Subcutaneous abdominal adipose tissue (tissue), 5 donors: Measurements from ENCODE around the gene PKP2.

ENCODE experiments used
- H3K27ac ChIP-seq: one replicate; pipeline ENCODE4 v1.7.0; 2013; ENCODE audit warnings: low read depth, mild to moderate bottlenecking, inconsistent platforms, low read length, moderate library complexity
- H3K27me3 ChIP-seq, 5 donors: one replicate each; pipeline ENCODE4 v1.7.0; 2013; ENCODE audit warnings: low read length in 5 of 5, inconsistent platforms in 1 of 5; ENCODE audit not compliant: control insufficient read depth in 5 of 5, insufficient read depth in 4 of 5
- H3K36me3 ChIP-seq, 5 donors: one replicate each; pipeline ENCODE4 v1.7.0; 2013; ENCODE audit warnings: low read length in 5 of 5; ENCODE audit not compliant: control insufficient read depth in 5 of 5, insufficient read depth in 5 of 5
- H3K4me1 ChIP-seq, 5 donors: one replicate each; pipeline ENCODE4 v1.7.0; 2013; ENCODE audit warnings: low read length in 5 of 5, mild to moderate bottlenecking in 3 of 5, moderate library complexity in 1 of 5; ENCODE audit not compliant: control insufficient read depth in 5 of 5, insufficient read depth in 5 of 5
- H3K4me3 ChIP-seq, 5 donors: one replicate each; pipeline ENCODE4 v1.7.0; 2013; ENCODE audit warnings: low read length in 5 of 5, low read depth in 1 of 5
- H3K9ac ChIP-seq, 5 donors: one replicate each; pipeline ENCODE4 v1.7.0; 2013; ENCODE audit warnings: low read length in 5 of 5, mild to moderate bottlenecking in 4 of 5, moderate library complexity in 3 of 5
- H3K9me3 ChIP-seq, 5 donors: one replicate each; pipeline ENCODE4 v1.7.0; 2013; ENCODE audit warnings: low read length in 5 of 5; ENCODE audit not compliant: control insufficient read depth in 5 of 5
- donor health status: healthy.
- donor health status: healthy.
- donor health status: healthy.
- donor health status: healthy.
- donor health status: healthy.

Gene PKP2

DNA sequence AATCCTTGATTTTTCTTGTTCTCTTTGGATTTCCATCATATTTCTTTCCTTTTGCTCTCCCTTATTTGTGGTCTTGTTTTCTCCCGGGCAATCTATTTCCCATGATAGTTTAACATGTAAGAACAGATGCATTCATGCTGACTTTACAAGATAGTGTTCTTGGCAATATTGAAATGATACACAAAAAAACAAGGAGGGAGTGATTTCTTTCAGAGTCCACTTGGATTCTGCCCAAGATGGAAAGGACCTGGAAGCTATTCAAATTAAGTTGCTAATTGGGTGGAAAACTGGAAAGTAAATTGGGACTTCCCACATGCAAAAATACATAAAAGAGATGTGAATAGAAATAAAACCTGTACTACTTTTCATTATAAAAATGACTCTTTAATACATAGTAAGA is 126.4 kb downstream of the PKP2 start:
- no peak overlapping the region for H3K9ac ChIP-seq

DNA sequence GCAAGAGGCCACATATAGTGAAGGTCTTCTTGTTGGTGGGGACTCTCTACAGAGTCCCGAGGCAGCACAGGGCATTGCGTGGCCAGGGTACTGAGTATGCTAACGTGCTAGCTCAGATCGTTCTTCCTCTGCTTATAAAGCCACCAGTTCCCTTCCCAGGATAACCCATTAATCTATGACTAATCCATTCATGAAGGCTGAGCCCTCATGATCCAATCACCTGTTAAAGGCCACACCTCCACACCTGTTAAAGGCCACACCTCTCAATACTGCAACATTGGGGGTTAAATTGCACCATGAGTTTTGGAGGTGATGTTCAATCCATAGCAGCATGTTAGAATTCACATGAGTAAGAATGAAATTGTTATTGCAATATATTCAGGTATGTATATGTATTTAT is 128.1 kb downstream of the PKP2 start:
- no peak overlapping the region for H3K4me3 ChIP-seq
- no peaks in the 10 kb centered on the region for H3K36me3 ChIP-seq
- no peaks in the 10 kb centered on the region for H3K9me3 ChIP-seq
- H3K4me1 ChIP-seq: no peaks in the 10 kb centered on the region
- H3K9ac ChIP-seq: no peak overlapping the region
- peaks cover 0 to 3% (median 0%) of the 10 kb centered on the region in 5 donors for H3K27me3 ChIP-seq
- no peak overlapping the region for H3K27ac ChIP-seq

More for the DNA sequence above, 126.4 kb downstream of the PKP2 start:
- H3K4me1 ChIP-seq: no peaks in the 10 kb centered on the region
- H3K4me3 ChIP-seq: no peak overlapping the region
- peaks cover 0 to 3% (median 2%) of the 10 kb centered on the region in 5 donors for H3K27me3 ChIP-seq
- H3K27ac ChIP-seq: no peak overlapping the region
- no peaks in the 10 kb centered on the region for H3K36me3 ChIP-seq
- H3K9me3 ChIP-seq: no peaks in the 10 kb centered on the region

DNA sequence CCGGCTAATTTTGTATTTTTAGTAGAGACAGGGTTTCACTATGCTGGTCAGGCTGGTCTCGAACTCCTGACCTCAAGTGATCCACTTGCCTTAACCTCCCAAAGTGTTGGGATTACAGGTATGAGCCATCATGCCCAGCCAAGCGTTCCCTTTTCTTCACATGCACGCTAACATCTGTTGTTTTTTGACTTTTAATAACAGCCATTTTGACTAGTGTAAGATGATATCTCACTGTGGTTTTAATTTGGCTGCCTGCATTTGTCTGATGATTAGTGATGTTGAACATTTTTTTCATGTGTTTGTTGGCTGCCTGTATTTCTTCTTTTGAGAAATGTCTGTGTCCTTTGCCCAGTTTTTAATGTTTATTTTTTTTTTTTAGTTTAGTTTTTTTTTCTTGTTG is 130.7 kb downstream of the PKP2 start:
- Histone ChIP-seq H3K36me3 (no peaks in the 10 kb centered on the region), H3K27ac (no peak overlapping the region), H3K9ac (no peak overlapping the region), H3K27me3 (peaks cover 0 to 2% (median 2%) of the 10 kb centered on the region in 5 donors), H3K9me3 (no peaks in the 10 kb centered on the region), H3K4me3 (no peak overlapping the region), H3K4me1 (peaks cover 0 to 3% (median 0%) of the 10 kb centered on the region in 5 donors)

DNA sequence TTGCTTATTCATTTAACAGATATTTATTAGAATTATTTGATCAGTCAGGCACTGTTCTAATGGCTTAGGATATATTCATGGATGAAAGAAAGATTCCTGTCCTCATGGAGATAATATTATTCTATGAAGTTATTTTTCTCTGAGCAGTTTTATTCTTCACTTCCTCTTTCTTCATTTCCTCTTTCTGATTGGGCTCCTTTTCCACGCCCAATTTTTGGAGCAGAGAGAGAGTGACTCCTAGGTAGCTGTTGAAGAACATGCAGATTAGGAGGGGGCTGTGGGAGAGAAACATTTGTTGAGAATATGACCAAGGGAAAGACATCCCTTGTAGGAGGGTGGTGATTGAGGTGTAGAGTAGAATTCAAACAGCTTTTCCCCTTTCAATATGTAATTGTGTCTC is 134.9 kb downstream of the PKP2 start:
- H3K27me3 ChIP-seq: peaks cover 0 to 2% (median 0%) of the 10 kb centered on the region in 5 donors
- no peak overlapping the region for H3K27ac ChIP-seq
- H3K9me3 ChIP-seq: no peaks in the 10 kb centered on the region
- no peak overlapping the region for H3K4me3 ChIP-seq
- no peaks in the 10 kb centered on the region for H3K36me3 ChIP-seq
- peaks cover 0 to 3% (median 0%) of the 10 kb centered on the region in 5 donors for H3K4me1 ChIP-seq
- H3K9ac ChIP-seq: no peak overlapping the region

DNA sequence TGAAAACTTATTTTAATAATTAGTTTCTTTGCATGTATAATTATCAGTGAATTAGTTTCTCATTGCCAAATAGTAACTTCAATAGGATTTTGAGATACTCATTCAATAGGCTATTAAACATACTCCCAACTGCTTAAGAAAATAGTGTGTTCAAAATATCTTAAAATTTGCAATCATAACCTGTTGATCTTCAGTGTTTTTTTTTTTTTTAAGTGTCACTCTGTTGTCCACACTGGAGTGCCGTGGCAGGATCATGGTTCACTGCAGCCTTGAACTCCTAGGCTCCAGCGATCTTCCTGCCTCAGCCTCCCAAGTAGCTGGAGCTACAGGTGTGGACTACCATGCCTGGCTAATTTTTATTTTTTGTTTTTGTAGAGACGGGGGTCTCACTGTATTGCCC is 139.4 kb downstream of the PKP2 start:
- Histone ChIP-seq H3K4me3 (no peak overlapping the region), H3K9me3 (no peaks in the 10 kb centered on the region), H3K36me3 (peaks cover 0 to 11% (median 5%) of the 10 kb centered on the region in 5 donors), H3K4me1 (peaks cover 3 to 28% (median 23%) of the 10 kb centered on the region in 5 donors), H3K9ac (no peak overlapping the region), H3K27me3 (peaks cover 0 to 2% (median 0%) of the 10 kb centered on the region in 5 donors), H3K27ac (no peak overlapping the region)

DNA sequence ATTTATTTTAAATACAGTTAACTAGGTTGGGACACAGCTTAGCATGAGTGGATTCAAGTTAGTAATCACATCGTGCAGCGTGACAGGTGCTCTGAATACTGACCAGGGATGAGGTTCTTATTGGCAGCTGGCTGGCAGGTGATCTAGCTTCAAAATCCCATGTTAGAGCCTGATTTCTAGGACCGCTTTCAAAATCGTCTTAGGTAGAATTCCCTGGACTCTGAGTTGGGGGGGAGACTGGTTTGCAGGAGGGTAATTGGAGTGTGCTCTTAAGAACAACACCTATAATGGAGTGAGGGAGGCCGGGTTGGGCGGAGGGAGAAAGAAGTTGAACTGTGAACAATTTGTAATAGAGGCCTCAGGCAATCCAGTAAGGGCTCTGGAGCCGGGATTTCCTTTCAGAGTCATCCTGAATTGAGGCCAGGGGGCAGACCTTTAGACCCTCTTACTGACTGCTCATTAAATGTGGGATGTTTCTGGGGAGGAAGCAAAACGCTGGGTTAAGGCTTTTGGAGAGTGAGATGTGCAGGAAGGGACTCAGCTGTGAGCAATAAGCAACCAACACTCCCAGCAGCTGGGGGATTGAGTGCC is 140.0 kb downstream of the PKP2 start:
- Histone ChIP-seq H3K27ac (peak overlapping the region; percentile 87), H3K4me1 (peaks cover 3 to 28% (median 23%) of the 10 kb centered on the region in 5 donors), H3K36me3 (peaks cover 5 to 17% (median 9%) of the 10 kb centered on the region in 5 donors), H3K4me3 (peak overlapping the region in 4 of 5 donors; percentile 79 to 100 (median 98)), H3K9me3 (no peaks in the 10 kb centered on the region), H3K9ac (peak overlapping the region in 1 of 5 donors; percentile 92), H3K27me3 (peaks cover 0 to 2% (median 0%) of the 10 kb centered on the region in 5 donors)

- Histone ChIP-seq H3K36me3 (peaks cover 9 to 24% (median 13%) of the 10 kb centered on the region in 5 donors), H3K4me3 (peak within 1 kb of the TSS; percentile 79 to 100 (median 98)), H3K9ac (peak within 1 kb of the TSS; percentile 53 to 96 (median 91)), H3K9me3 (no peaks in the 10 kb centered on the region), H3K4me1 (peaks cover 3 to 28% (median 22%) of the 10 kb centered on the region in 5 donors), H3K27me3 (no peaks in the 10 kb centered on the region), H3K27ac (peak within 1 kb of the TSS; percentile 87)
Observed at GRCh38 chr12:32755654-32756475, 140.7 kb downstream of the PKP2 start, which contains the start of gene YARS2. TSS of gene YARS2 (minus strand) at chr12:32755897. CDS start at chr12:32755874, 23 bp downstream.

- H3K27ac ChIP-seq: peak overlapping the region; percentile 87
- no peaks in the 10 kb centered on the region for H3K27me3 ChIP-seq
- peak overlapping the region; percentile 79 to 100 (median 98) for H3K4me3 ChIP-seq
- peaks cover 3 to 28% (median 22%) of the 10 kb centered on the region in 5 donors for H3K4me1 ChIP-seq
- H3K9ac ChIP-seq: peak overlapping the region; percentile 53 to 96 (median 91)
- no peaks in the 10 kb centered on the region for H3K9me3 ChIP-seq
- H3K36me3 ChIP-seq: peaks cover 9 to 31% (median 19%) of the 10 kb centered on the region in 5 donors
Observed at GRCh38 chr12:32755051-32755653, 141.4 kb downstream of the PKP2 start.

- Histone ChIP-seq H3K4me1 (peaks cover 3 to 28% (median 22%) of the 10 kb centered on the region in 5 donors), H3K4me3 (peak overlapping the region; percentile 79 to 100 (median 98)), H3K9me3 (no peaks in the 10 kb centered on the region), H3K27me3 (no peaks in the 10 kb centered on the region), H3K36me3 (peaks cover 14 to 41% (median 29%) of the 10 kb centered on the region in 5 donors), H3K27ac (peak overlapping the region; percentile 87), H3K9ac (peak overlapping the region in 3 of 5 donors; percentile 2 to 91 (median 56))
Observed at GRCh38 chr12:32754111-32754510, 142.5 kb downstream of the PKP2 start.
